NB4 (cell line): ENCODE data around the gene ARX.

ENCODE experiments used
- MAX ChIP-seq: IDR thresholded peaks from 2 replicates; pipeline ENCODE4 v1.6.1; 2011; ENCODE audit warnings: low read depth, low read length
- MYC ChIP-seq: IDR thresholded peaks from 2 replicates; pipeline ENCODE4 v1.6.1; 2011; ENCODE audit warnings: low read depth, low read length
- POLR2A ChIP-seq: IDR thresholded peaks from 2 replicates; pipeline ENCODE4 v1.6.1; 2011; ENCODE audit warnings: mild to moderate bottlenecking; ENCODE audit not compliant: insufficient read length; ENCODE audit errors: extremely low read depth
- TF ChIP-seq, protein P1 (sequence below): IDR thresholded peaks from one replicate; pipeline ENCODE4 v1.5.1; 2012; ENCODE audit warnings: low read depth, low read length

DNA sequence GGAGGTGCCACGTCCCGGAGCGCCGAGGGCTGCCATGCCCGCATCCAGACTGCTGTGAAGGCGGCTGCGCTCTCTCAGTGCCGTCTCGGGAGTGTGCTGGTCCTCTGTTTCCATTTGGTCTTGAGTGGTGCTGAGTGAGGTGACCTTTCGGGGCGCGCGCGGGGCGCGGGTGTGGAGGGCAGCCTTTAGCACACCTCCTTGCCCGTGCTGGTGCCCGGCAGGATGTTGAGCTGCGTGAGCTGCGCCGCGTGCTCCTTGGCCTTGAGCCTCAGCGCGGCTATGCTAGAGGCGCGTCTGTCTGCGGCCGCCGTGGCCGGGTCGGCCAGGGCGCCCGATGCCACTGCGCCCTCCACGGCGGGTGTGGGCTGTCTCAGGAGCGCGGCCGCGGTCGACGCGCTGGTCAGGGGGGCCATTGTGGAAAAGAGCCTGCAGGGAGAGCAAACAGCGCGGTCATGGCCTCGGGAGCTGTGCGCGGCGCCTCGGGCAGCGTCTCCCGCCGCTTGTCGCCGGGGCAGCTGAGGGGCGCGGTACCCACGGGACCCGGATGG, 11.2 kb downstream of the ARX start:
- TF ChIP-seq, protein P1, sequence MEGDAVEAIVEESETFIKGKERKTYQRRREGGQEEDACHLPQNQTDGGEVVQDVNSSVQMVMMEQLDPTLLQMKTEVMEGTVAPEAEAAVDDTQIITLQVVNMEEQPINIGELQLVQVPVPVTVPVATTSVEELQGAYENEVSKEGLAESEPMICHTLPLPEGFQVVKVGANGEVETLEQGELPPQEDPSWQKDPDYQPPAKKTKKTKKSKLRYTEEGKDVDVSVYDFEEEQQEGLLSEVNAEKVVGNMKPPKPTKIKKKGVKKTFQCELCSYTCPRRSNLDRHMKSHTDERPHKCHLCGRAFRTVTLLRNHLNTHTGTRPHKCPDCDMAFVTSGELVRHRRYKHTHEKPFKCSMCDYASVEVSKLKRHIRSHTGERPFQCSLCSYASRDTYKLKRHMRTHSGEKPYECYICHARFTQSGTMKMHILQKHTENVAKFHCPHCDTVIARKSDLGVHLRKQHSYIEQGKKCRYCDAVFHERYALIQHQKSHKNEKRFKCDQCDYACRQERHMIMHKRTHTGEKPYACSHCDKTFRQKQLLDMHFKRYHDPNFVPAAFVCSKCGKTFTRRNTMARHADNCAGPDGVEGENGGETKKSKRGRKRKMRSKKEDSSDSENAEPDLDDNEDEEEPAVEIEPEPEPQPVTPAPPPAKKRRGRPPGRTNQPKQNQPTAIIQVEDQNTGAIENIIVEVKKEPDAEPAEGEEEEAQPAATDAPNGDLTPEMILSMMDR = no peak
- TF ChIP-seq MAX = no peak
- no peak for TF ChIP-seq POLR2A
- no peak for TF ChIP-seq MYC
